HG03520 (cell line): ENCODE results near the gene GNB5.

Experiments used
- ATAC-seq: cut with Tn5 transposase; IDR thresholded peaks from one replicate; pipeline ENCODE4 v1.9.1; 2021; ENCODE audit warnings: mild to moderate bottlenecking, moderate library complexity; ENCODE audit not compliant: unreplicated experiment

The GNB5 gene

GRCh38 chr15:52146776-52147175 lies 44.4 kb downstream of the GNB5 start:
- no peak for ATAC-seq

- ATAC-seq: no peak
Observed at GRCh38 chr15:52146261-52146660, 44.9 kb downstream of the GNB5 start.

GRCh38 chr15:52144656-52145178 lies 46.5 kb downstream of the GNB5 start:
- ATAC-seq: no peak

GRCh38 chr15:52143873-52144272 lies 47.3 kb downstream of the GNB5 start:
- no peak for ATAC-seq

GRCh38 chr15:52140646-52141045 lies 50.5 kb downstream of the GNB5 start:
- ATAC-seq: no peak

- ATAC-seq: no peak
Observed at GRCh38 chr15:52139599-52140462, 51.4 kb downstream of the GNB5 start.

GRCh38 chr15:52137432-52138357 lies 53.5 kb downstream of the GNB5 start:
- no peak for ATAC-seq

GRCh38 chr15:52136442-52136980 lies 54.7 kb downstream of the GNB5 start:
- ATAC-seq: no peak

GRCh38 chr15:52134502-52135144 lies 56.6 kb downstream of the GNB5 start:
- ATAC-seq: no peak

GRCh38 chr15:52133510-52134220 lies 57.5 kb downstream of the GNB5 start:
- ATAC-seq: no peak

- ATAC-seq: no peak
Observed at GRCh38 chr15:52132066-52132465, 59.1 kb downstream of the GNB5 start.

- ATAC-seq: no peak
Observed at GRCh38 chr15:52128568-52128967, 62.6 kb downstream of the GNB5 start.

- no peak for ATAC-seq
Observed at GRCh38 chr15:52124270-52124880, 66.8 kb downstream of the GNB5 start.

- no peak for ATAC-seq
Observed at GRCh38 chr15:52121896-52122295, 69.3 kb downstream of the GNB5 start.

GRCh38 chr15:52121006-52121405 lies 70.2 kb downstream of the GNB5 start:
- ATAC-seq: no peak

- no peak for ATAC-seq
Observed at GRCh38 chr15:52120488-52120887, 70.7 kb downstream of the GNB5 start.

GRCh38 chr15:52118969-52119749 lies 72.0 kb downstream of the GNB5 start:
- ATAC-seq: no peak

GRCh38 chr15:52117549-52117948 lies 73.6 kb downstream of the GNB5 start:
- no peak for ATAC-seq
